CD4-positive, alpha-beta memory T cell (primary cell): ENCODE results near the gene SYCE1. TPM values are rescaled to one million over a fixed set of nuclear protein-coding genes. Genes with fewer than 3 reads are reported as not detected.
A peak's percentile ranks its signal among the peaks of the same experiment; 100 is the strongest.
"Not testable (repeated sequence)": the region's sequence is repeated elsewhere in the genome, so short reads cannot be mapped to it uniquely, and the experiment has no call there.

Source experiments
- CTCF ChIA-PET: fragments of 350-600 bp; sonication (Branson Sonifier 250); formaldehyde crosslinking; loops from one replicate; lab custom pipeline; 2021; ENCODE audit warnings: inconsistent platforms; ENCODE audit not compliant: partially characterized antibody; lab: Charles Lee
- POLR2A ChIA-PET: fragments of 350-600 bp; sonication (Branson Sonifier 250); formaldehyde crosslinking; loops from one replicate; lab custom pipeline; 2021; ENCODE audit not compliant: partially characterized antibody; lab: Charles Lee
- DNase-seq, 5 donors: peaks; one replicate each; pipeline versions ENCODE4 v3.0.0 to v3.0.0-alpha.2; 2020 to 2022; ENCODE audit warnings: mixed read lengths in 1 of 5
- H3K27ac ChIP-seq: one replicate; pipeline ENCODE4 v1.7.0; 2013; ENCODE audit warnings: low read depth, low read length
- H3K27me3 ChIP-seq: 2 replicates; pipeline ENCODE4 v1.7.0; 2013; ENCODE audit warnings: mild to moderate bottlenecking, low read length, moderate library complexity; ENCODE audit not compliant: insufficient read depth
- H3K36me3 ChIP-seq: 2 replicates; pipeline ENCODE4 v1.7.0; 2013; ENCODE audit warnings: mild to moderate bottlenecking, low read length, moderate library complexity; ENCODE audit not compliant: insufficient read depth
- H3K4me1 ChIP-seq: 2 replicates; pipeline ENCODE4 v1.7.0; 2013; ENCODE audit warnings: mild to moderate bottlenecking, low read length, moderate library complexity; ENCODE audit not compliant: insufficient read depth
- H3K4me3 ChIP-seq, 2 donors: one replicate each; pipeline ENCODE4 v1.7.0; 2013; ENCODE audit warnings: low read length in 2 of 2, mild to moderate bottlenecking in 1 of 2
- H3K9me3 ChIP-seq, 2 donors: one replicate each; pipeline ENCODE4 v1.7.0; 2013; ENCODE audit warnings: low read length in 2 of 2, control low read depth in 1 of 2; ENCODE audit not compliant: control insufficient read depth in 1 of 2
- H3K27ac Mint-ChIP-seq, 7 donors: one replicate each; pipeline ENCODE4 v1.8.0; 2020 to 2021; ENCODE audit warnings: mixed read lengths in 7 of 7, mild to moderate bottlenecking in 6 of 7, inconsistent platforms in 3 of 7, moderate library complexity in 3 of 7
- H3K27me3 Mint-ChIP-seq, 2 donors: one replicate each; pipeline ENCODE4 v1.8.0; 2020 to 2021; ENCODE audit warnings: mixed read lengths in 2 of 2
- H3K36me3 Mint-ChIP-seq, 2 donors: one replicate each; pipeline ENCODE4 v1.8.0; 2020 to 2021; ENCODE audit warnings: mixed read lengths in 2 of 2, inconsistent platforms in 1 of 2, mild to moderate bottlenecking in 1 of 2
- H3K4me1 Mint-ChIP-seq, 4 donors: one replicate each; pipeline ENCODE4 v1.8.0; 2020 to 2021; ENCODE audit warnings: mixed read lengths in 4 of 4, mild to moderate bottlenecking in 1 of 4
- H3K4me3 Mint-ChIP-seq, 8 donors: one replicate each; pipeline ENCODE4 v1.8.0; 2020 to 2021; ENCODE audit warnings: mixed read lengths in 8 of 8, mild to moderate bottlenecking in 7 of 8, moderate library complexity in 6 of 8, inconsistent platforms in 3 of 8
- H3K9me3 Mint-ChIP-seq, 8 donors: one replicate each; pipeline ENCODE4 v1.8.0; 2020 to 2021; ENCODE audit warnings: mixed read lengths in 8 of 8, mild to moderate bottlenecking in 5 of 8, inconsistent platforms in 3 of 8, moderate library complexity in 1 of 8
- intact Hi-C: fragments of 100-400 bp; cut with micrococcal nuclease; formaldehyde crosslinking; loops from one replicate; pipeline ENCODE4 v1.15.1; 2023
- polyA plus RNA-seq, 2 donors: library from polyadenylated mRNA; unstranded; fragments of 300-500 nt; fragmentation: Illumina TruSeq; gene quantifications; one replicate each; pipeline ENCODE4 v1.2.3, GENCODE V29; 2021
- total RNA-seq, 2 experiments: library from RNA; stranded (reverse); gene quantifications; one replicate each; pipeline ENCODE4 v1.2.3, GENCODE V29; 2021

The SYCE1 gene, protein sequence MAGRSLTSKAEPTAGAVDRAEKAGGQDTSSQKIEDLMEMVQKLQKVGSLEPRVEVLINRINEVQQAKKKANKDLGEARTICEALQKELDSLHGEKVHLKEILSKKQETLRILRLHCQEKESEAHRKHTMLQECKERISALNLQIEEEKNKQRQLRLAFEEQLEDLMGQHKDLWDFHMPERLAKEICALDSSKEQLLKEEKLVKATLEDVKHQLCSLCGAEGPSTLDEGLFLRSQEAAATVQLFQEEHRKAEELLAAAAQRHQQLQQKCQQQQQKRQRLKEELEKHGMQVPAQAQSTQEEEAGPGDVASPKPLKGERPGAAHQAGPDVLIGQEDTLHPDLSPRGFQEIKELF
- total RNA-seq, result under 1 TPM; 0.14 to 0.23 TPM
- under 1 TPM; 0.76 to 0.91 TPM for polyA plus RNA-seq

DNA sequence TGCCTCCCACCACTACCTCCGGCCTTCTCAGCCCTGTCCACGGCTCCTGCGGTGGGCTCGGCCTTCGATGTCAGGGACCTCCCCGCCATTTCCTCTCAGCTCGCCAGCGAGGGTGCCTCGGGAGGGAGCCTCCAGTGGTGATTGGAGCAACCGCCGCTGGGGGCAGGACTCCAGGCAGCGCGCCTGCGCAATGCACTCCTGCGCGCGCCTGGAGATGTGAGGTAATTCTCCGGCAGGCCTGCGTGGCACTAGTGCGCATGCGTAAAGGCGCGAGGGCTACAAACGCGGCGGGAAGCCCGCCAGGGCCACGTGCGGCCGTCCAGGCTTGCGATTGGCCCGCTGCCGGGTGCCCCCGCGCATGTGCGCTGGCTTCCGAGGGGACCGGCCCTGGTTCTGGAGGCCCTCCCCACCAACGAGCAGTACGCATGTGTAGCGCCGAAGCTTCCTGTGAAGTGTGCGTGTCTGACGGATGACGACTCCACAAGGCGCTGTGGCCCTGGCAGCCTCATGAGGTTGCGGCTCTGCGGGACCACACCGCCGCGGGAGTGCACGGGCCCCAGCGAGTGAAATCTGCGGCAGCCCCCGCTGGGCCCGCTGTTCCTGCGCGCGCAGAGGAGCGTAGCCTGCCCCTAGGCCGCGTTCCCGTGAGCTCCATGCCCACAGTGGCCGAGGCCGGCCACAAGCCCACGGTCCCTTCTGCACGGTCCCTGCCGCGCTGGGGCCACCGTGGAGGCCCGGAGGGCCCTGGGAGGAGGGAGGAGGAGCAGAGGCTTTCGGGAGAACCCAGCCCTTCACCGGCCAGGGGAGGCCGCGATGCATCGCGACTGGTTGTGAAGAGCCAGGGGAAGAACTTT lies at the start of gene SYCE1:
TSS of gene SYCE1 (minus strand) at position 143 of the 854 bp plus-strand sequence. CDS start at position 89, 54 bp downstream.
- peak within 1 kb of the TSS in 1 of 8 donors; percentile 42 for H3K4me3 Mint-ChIP-seq
- peaks cover 0 to 10% (median 0%) of the 10 kb centered on the region in 8 donors for H3K9me3 Mint-ChIP-seq
- H3K36me3 ChIP-seq, result no peaks in the 10 kb centered on the region
- H3K27me3 ChIP-seq, result peaks cover 4% of the 10 kb centered on the region
- ChIA-PET CTCF (no interaction called here), POLR2A (no interaction called here)
- intact Hi-C loops, result no loop called here
- H3K27me3 Mint-ChIP-seq, result peaks cover 3 to 7% of the 10 kb centered on the region in 2 donors
- peak within 1 kb of the TSS in 1 of 7 donors; percentile 6 for H3K27ac Mint-ChIP-seq
- H3K36me3 Mint-ChIP-seq, result no peaks in the 10 kb centered on the region
- no peaks in the 10 kb centered on the region for H3K9me3 ChIP-seq
- no peak within 1 kb of the TSS for H3K27ac ChIP-seq
- no peaks in the 10 kb centered on the region for H3K4me1 ChIP-seq
- DNase-seq, result peak in 2 of 5 donors; percentile 12 to 19
- H3K4me3 ChIP-seq, result no peak within 1 kb of the TSS
- H3K4me1 Mint-ChIP-seq, result no peaks in the 10 kb centered on the region

DNA sequence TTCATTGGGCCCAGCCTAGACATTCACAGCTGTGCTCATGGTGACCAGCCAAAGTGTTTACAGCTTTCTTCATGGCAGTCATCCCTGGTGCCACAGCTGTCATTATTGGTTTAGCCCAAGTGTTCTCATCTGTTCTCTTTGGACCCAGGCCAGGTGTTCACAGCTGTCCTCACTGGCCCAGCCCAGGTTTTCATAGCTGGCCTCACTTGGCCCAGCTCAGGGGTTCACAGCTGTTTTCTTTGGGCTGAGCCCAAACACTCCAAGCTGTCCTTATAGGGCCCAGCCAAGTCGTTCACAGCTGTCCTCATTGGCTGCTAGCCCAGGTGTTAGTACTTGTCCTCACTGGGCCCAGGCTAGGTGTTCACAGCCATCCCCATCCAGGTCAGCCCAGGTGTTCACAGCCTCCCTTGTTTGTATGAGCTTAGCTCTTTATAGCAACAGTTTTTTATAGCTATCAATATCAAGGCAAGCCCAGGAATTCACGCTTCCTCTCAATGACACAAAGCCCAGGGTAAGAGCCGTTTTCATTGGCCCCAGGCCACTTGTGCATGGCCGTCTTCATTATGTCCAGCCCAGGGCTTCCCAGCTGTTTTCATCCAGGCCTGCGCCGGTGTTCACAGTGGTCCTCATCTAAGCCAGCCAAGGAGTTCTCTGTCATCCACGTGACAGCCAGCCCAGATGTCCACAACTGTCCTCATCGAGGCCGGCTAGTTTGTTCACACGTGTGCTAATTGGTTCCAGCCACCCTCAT lies 49.6 kb upstream of the SYCE1 start:
- intact Hi-C loops, result no loop called here
- POLR2A ChIA-PET, result no interaction called here
- DNase-seq, result no peak
- H3K4me1 Mint-ChIP-seq, result no peaks in the 10 kb centered on the region
- H3K9me3 Mint-ChIP-seq, result peaks cover 0 to 12% (median 3%) of the 10 kb centered on the region in 8 donors
- H3K36me3 Mint-ChIP-seq, result no peaks in the 10 kb centered on the region
- no peak overlapping the region for H3K27ac Mint-ChIP-seq
- peaks cover 4% of the 10 kb centered on the region for H3K27me3 ChIP-seq
- CTCF ChIA-PET, result interaction anchor here (1.3 to 1.6 kb wide), 2 partner anchors 9 to 285 kb away, joined by 3 read pairs; no protein-coding TSS in a partner anchor
- H3K4me1 ChIP-seq, result no peaks in the 10 kb centered on the region
- H3K36me3 ChIP-seq, result no peaks in the 10 kb centered on the region
- no peak overlapping the region for H3K4me3 Mint-ChIP-seq
- no peak overlapping the region for H3K4me3 ChIP-seq
- H3K9me3 ChIP-seq, result no peaks in the 10 kb centered on the region
- no peak overlapping the region for H3K27ac ChIP-seq
- no peaks in the 10 kb centered on the region for H3K27me3 Mint-ChIP-seq

- peaks cover 5 to 6% of the 10 kb centered on the region in 2 donors for H3K27me3 Mint-ChIP-seq
- no peaks in the 10 kb centered on the region for H3K4me1 ChIP-seq
- H3K27ac Mint-ChIP-seq, result no peak overlapping the region
- peaks cover 0 to 12% (median 4%) of the 10 kb centered on the region in 8 donors for H3K9me3 Mint-ChIP-seq
- peaks cover 0 to 2% (median 0%) of the 10 kb centered on the region in 4 donors for H3K4me1 Mint-ChIP-seq
- ChIA-PET CTCF (interaction anchor here (1.3 to 1.5 kb wide), 2 partner anchors 8 to 25 kb away, joined by 3 read pairs; no protein-coding TSS in a partner anchor), POLR2A (no interaction called here)
- no peak overlapping the region for H3K27ac ChIP-seq
- no peaks in the 10 kb centered on the region for H3K27me3 ChIP-seq
- no peak overlapping the region for H3K4me3 ChIP-seq
- no peaks in the 10 kb centered on the region for H3K9me3 ChIP-seq
- H3K36me3 Mint-ChIP-seq, result no peaks in the 10 kb centered on the region
- no peak overlapping the region for H3K4me3 Mint-ChIP-seq
- no peak for DNase-seq
- no peaks in the 10 kb centered on the region for H3K36me3 ChIP-seq
- intact Hi-C loops, result no loop called here
Observed at GRCh38 chr10:133613699-133614098, 48.3 kb upstream of the SYCE1 start.

- Histone ChIP-seq H3K36me3 (no peaks in the 10 kb centered on the region), H3K9me3 (no peaks in the 10 kb centered on the region), H3K4me3 (no peak overlapping the region), H3K27me3 (no peaks in the 10 kb centered on the region), H3K4me1 (no peaks in the 10 kb centered on the region), H3K27ac (no peak overlapping the region)
- H3K9me3 Mint-ChIP-seq, result peaks cover 0 to 24% (median 4%) of the 10 kb centered on the region in 8 donors
- no peaks in the 10 kb centered on the region for H3K36me3 Mint-ChIP-seq
- peaks cover 16 to 18% of the 10 kb centered on the region in 2 donors for H3K27me3 Mint-ChIP-seq
- H3K4me3 Mint-ChIP-seq, result no peak overlapping the region
- H3K27ac Mint-ChIP-seq, result no peak overlapping the region
- peaks cover 0 to 4% (median 0%) of the 10 kb centered on the region in 4 donors for H3K4me1 Mint-ChIP-seq
- intact Hi-C loops, result no loop called here
- POLR2A ChIA-PET, result no interaction called here
- DNase-seq, result no peak
- CTCF ChIA-PET, result no interaction called here
Observed at GRCh38 chr10:133611079-133611478, 45.7 kb upstream of the SYCE1 start.

DNA sequence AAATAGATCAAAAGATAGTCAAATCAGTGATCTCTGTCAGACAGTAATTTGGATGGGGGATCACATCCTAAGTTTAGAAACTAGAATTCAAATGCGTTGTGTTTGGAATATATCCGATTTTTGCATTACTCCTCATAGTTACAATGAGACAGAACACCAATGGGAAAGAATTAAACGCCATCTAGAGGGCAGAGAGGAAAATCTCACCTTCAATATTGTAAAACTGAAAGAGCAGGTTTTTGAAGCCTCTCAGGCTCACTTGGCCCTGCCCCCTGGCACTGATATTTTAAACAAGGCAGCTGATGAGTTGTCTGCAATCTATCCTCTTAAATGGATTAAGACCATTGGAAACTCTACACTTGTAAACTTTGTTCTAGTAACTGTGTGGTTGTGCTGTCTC lies 43.5 kb upstream of the SYCE1 start:
- H3K4me3 Mint-ChIP-seq, result no peak overlapping the region
- ChIA-PET CTCF (interaction anchor here (1.1 to 3.3 kb wide), 7 partner anchors 8 to 280 kb away, joined by 3 to 18 read pairs (median 7); no protein-coding TSS in a partner anchor), POLR2A (no interaction called here)
- peaks cover 5% of the 10 kb centered on the region for H3K27me3 ChIP-seq
- H3K4me1 ChIP-seq, result no peaks in the 10 kb centered on the region
- H3K36me3 ChIP-seq, result no peaks in the 10 kb centered on the region
- no peak overlapping the region for H3K27ac ChIP-seq
- DNase-seq, result peak in 4 of 5 donors; percentile 4 to 41 (median 26)
- H3K27me3 Mint-ChIP-seq, result peaks cover 23 to 34% of the 10 kb centered on the region in 2 donors
- no peak overlapping the region for H3K27ac Mint-ChIP-seq
- no peaks in the 10 kb centered on the region for H3K36me3 Mint-ChIP-seq
- peaks cover 0 to 25% (median 4%) of the 10 kb centered on the region in 8 donors for H3K9me3 Mint-ChIP-seq
- H3K9me3 ChIP-seq, result no peaks in the 10 kb centered on the region
- intact Hi-C loops, result loop anchor here (1.0 kb wide), 1 partner anchor 280 kb away; no protein-coding TSS in a partner anchor
- no peak overlapping the region for H3K4me3 ChIP-seq
- H3K4me1 Mint-ChIP-seq, result peaks cover 0 to 4% (median 0%) of the 10 kb centered on the region in 4 donors

GRCh38 chr10:133603434-133603833 lies 38.1 kb upstream of the SYCE1 start:
- POLR2A ChIA-PET, H3K36me3 Mint-ChIP-seq: not testable (repeated sequence)
- peaks cover 51 to 58% of the 10 kb centered on the region in 2 donors for H3K27me3 Mint-ChIP-seq

More at GRCh38 chr10:133603434-133603833, 38.1 kb upstream of the SYCE1 start:
- H3K4me3 Mint-ChIP-seq, DNase-seq, H3K36me3 ChIP-seq, H3K27me3 ChIP-seq, H3K4me1 Mint-ChIP-seq, H3K4me1 ChIP-seq, H3K4me3 ChIP-seq, H3K27ac ChIP-seq, H3K27ac Mint-ChIP-seq, H3K9me3 ChIP-seq, intact Hi-C loops: not testable (repeated sequence)
- peaks cover 0 to 13% (median 0%) of the 10 kb centered on the region in 8 donors for H3K9me3 Mint-ChIP-seq
- CTCF ChIA-PET, result interaction anchor here (1.3 kb wide), 1 partner anchor 274 kb away, joined by 4 read pairs; no protein-coding TSS in a partner anchor
